ENCODE data around the gene ARSI.

GRCh38 chr5:150329881-150330876 lies 27.5 kb upstream of the ARSI start:
- TF ChIP-seq POLR2A (IDR thresholded peaks at IDR 0.05; ENCODE audit: low read length) (no peak), CHD2 (IDR thresholded peaks at IDR 0.05; ENCODE audit: low read length, partially characterized antibody) (no peak), CTCF (IDR thresholded peaks at IDR 0.05) (no peak), SMC3 (IDR thresholded peaks at IDR 0.05) (no peak), RCOR1 (IDR thresholded peaks at IDR 0.05; ENCODE audit: low read depth, low read length) (no peak), REST (IDR thresholded peaks at IDR 0.05) (no peak), RNF2 (IDR thresholded peaks at IDR 0.05; ENCODE audit: borderline replicate concordance, low read depth) (no peak), HDAC2 (IDR thresholded peaks at IDR 0.05) (no peak), RARB (CRISPR knock-in tag; IDR thresholded peaks at IDR 0.05) (no peak), BHLHE40 (IDR thresholded peaks at IDR 0.05; ENCODE audit: low read depth, low read length) (no peak)
